Endothelial cell of umbilical vein (primary cell): Measurements from ENCODE around the gene MAML2.

Experiments used
- EZH2 ChIP-seq: IDR thresholded peaks from 2 replicates; pipeline ENCODE4 v1.6.1; 2012; ENCODE audit warnings: borderline replicate concordance, low read depth, mild to moderate bottlenecking, moderate library complexity, low read length, inconsistent platforms; ENCODE audit not compliant: severe bottlenecking
- FOS ChIP-seq: IDR thresholded peaks from 2 replicates; pipeline ENCODE4 v1.6.1; 2011; ENCODE audit warnings: mild to moderate bottlenecking, low read length, moderate library complexity, borderline replicate concordance; ENCODE audit not compliant: insufficient read depth
- GATA2 ChIP-seq: IDR thresholded peaks from 2 replicates; pipeline ENCODE4 v1.7.0; 2011; ENCODE audit warnings: low read depth, mild to moderate bottlenecking, moderate library complexity, mixed read lengths, low read length; ENCODE audit not compliant: insufficient read length, insufficient read depth
- MYC ChIP-seq: IDR thresholded peaks from one replicate; pipeline ENCODE4 v1.6.1; 2011; ENCODE audit warnings: mild to moderate bottlenecking, low read depth, low read length
- POLR2A ChIP-seq: IDR thresholded peaks from 2 replicates; pipeline ENCODE4 v1.6.1; 2012; ENCODE audit warnings: low read depth, mild to moderate bottlenecking, control low read depth, low read length
- POLR2AphosphoS5 ChIP-seq: IDR thresholded peaks from 2 replicates; pipeline ENCODE4 v1.6.1; 2012; ENCODE audit warnings: low read depth, mild to moderate bottlenecking, control low read depth, low read length, moderate library complexity; ENCODE audit not compliant: insufficient read depth
- TF ChIP-seq, protein P1 (sequence below), 2 donors: IDR thresholded peaks; 1 replicate in 1 of 2; 2 replicates in 1 of 2; pipeline ENCODE4 v1.5.1; 2011; ENCODE audit warnings: low read length in 2 of 2, mild to moderate bottlenecking in 2 of 2, moderate library complexity in 2 of 2, control low read depth in 1 of 2, inconsistent platforms in 1 of 2, low read depth in 1 of 2; ENCODE audit not compliant: insufficient read depth in 1 of 2; ENCODE audit errors: extremely low read depth in 1 of 2
- TF ChIP-seq, protein P2 (sequence below): IDR thresholded peaks from 2 replicates; pipeline ENCODE4 v1.6.1; 2011; ENCODE audit not compliant: insufficient read depth, insufficient read length

DNA sequence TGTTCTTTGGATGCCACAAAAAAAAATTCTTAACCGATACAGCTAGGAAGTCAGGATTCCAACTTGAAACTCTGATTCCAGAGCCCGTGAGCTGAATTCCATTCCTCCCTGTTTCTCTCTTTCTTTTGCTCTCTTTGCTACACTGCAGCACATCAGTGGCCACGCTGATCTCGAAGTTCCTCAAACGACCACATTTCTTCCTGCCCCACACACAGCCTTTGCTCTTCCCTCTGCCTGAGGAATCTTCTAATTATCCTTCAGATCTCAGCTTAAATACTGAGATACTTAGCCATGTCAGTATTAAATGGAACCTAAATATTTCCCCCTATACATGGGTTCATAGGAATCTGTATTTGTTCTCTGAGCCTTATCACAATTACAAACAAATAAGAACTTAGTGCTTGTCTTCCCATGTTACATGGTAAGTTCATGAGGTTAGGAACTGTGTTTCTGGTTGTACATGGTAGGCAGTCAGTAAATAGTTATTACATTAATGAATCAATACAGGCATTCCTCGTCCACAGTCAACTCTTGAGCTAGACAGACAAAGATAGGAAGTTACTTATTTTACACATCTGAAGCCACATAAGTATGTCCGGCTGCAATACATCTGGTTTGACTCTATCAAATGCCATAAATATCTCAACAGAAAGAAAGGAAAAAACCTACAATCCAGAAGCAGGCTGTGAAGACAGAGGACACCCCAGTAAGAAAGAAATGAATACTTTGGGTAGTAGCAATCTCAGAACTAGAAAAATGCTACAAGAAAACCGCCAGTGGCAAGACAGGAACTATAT, 86.6 kb downstream of the MAML2 start:
- TF ChIP-seq POLR2A = no peak
- TF ChIP-seq, protein P1, sequence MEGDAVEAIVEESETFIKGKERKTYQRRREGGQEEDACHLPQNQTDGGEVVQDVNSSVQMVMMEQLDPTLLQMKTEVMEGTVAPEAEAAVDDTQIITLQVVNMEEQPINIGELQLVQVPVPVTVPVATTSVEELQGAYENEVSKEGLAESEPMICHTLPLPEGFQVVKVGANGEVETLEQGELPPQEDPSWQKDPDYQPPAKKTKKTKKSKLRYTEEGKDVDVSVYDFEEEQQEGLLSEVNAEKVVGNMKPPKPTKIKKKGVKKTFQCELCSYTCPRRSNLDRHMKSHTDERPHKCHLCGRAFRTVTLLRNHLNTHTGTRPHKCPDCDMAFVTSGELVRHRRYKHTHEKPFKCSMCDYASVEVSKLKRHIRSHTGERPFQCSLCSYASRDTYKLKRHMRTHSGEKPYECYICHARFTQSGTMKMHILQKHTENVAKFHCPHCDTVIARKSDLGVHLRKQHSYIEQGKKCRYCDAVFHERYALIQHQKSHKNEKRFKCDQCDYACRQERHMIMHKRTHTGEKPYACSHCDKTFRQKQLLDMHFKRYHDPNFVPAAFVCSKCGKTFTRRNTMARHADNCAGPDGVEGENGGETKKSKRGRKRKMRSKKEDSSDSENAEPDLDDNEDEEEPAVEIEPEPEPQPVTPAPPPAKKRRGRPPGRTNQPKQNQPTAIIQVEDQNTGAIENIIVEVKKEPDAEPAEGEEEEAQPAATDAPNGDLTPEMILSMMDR (IDR thresholded peaks at IDR 0.05; ENCODE audit: extremely low read depth in 1 of 2, insufficient read depth in 1 of 2, low read depth in 1 of 2, low read length in 2 of 2) = no peak
- TF ChIP-seq GATA2 = no peak
- TF ChIP-seq EZH2 = no peak
- TF ChIP-seq POLR2AphosphoS5 = no peak
- TF ChIP-seq MYC = no peak
- TF ChIP-seq, protein P2, sequence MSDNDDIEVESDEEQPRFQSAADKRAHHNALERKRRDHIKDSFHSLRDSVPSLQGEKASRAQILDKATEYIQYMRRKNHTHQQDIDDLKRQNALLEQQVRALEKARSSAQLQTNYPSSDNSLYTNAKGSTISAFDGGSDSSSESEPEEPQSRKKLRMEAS = no peak
- TF ChIP-seq FOS = no peak
